GM21526 (cell line): Measurements from ENCODE around the gene ROPN1B.

ENCODE experiments used
- ATAC-seq: cut with Tn5 transposase; IDR thresholded peaks from one replicate; pipeline ENCODE4 v1.9.1; 2021; ENCODE audit warnings: moderate library complexity; ENCODE audit not compliant: unreplicated experiment, low FRiP score

Gene ROPN1B

GRCh38 chr3:126003447-126004190, 34.6 kb downstream of the ROPN1B start:
- ATAC-seq: no peak

GRCh38 chr3:126004217-126004616, 35.2 kb downstream of the ROPN1B start:
- no peak for ATAC-seq

GRCh38 chr3:126004692-126005091, 35.7 kb downstream of the ROPN1B start:
- ATAC-seq: no peak

- no peak for ATAC-seq
Measured at GRCh38 chr3:126005951-126006350, 37.0 kb downstream of the ROPN1B start.

- ATAC-seq: no peak
Measured at GRCh38 chr3:126008219-126008618, 39.2 kb downstream of the ROPN1B start.

- ATAC-seq: no peak
Measured at GRCh38 chr3:126009181-126009580, 40.2 kb downstream of the ROPN1B start.

GRCh38 chr3:126013751-126014156, 44.8 kb downstream of the ROPN1B start:
- ATAC-seq: no peak

GRCh38 chr3:126014252-126014651, 45.3 kb downstream of the ROPN1B start:
- no peak for ATAC-seq

GRCh38 chr3:126015075-126015474, 46.1 kb downstream of the ROPN1B start:
- ATAC-seq: no peak

- no peak for ATAC-seq
Measured at GRCh38 chr3:126016616-126017015, 47.6 kb downstream of the ROPN1B start.

GRCh38 chr3:126017362-126017761, 48.4 kb downstream of the ROPN1B start:
- ATAC-seq: no peak

- ATAC-seq: no peak
Measured at GRCh38 chr3:126018545-126018944, 49.6 kb downstream of the ROPN1B start.

- ATAC-seq: no peak
Measured at GRCh38 chr3:126018995-126019394, 50.0 kb downstream of the ROPN1B start.

- ATAC-seq: no peak
Measured at GRCh38 chr3:126019683-126020082, 50.7 kb downstream of the ROPN1B start.

GRCh38 chr3:126021224-126021623, 52.2 kb downstream of the ROPN1B start:
- ATAC-seq: no peak

GRCh38 chr3:126021702-126022101, 52.7 kb downstream of the ROPN1B start:
- no peak for ATAC-seq

- no peak for ATAC-seq
Measured at GRCh38 chr3:126022741-126023359, 53.9 kb downstream of the ROPN1B start.

- ATAC-seq: no peak
Measured at GRCh38 chr3:126023390-126023789, 54.4 kb downstream of the ROPN1B start.

GRCh38 chr3:126024049-126024854, 55.3 kb downstream of the ROPN1B start:
- ATAC-seq: no peak

- ATAC-seq: no peak
Measured at GRCh38 chr3:126025116-126025729, 56.2 kb downstream of the ROPN1B start.

GRCh38 chr3:126025862-126026261, 56.9 kb downstream of the ROPN1B start:
- no peak for ATAC-seq
